IPS-15b (cell line): Measurements from ENCODE around the gene EXOC3L4.
"Not testable (repeated sequence)": the region's sequence is repeated elsewhere in the genome, so short reads cannot be mapped to it uniquely, and the experiment has no call there.

Experiments used
- H3K27me3 ChIP-seq: one replicate; pipeline ENCODE4 v1.6.1; 2013; ENCODE audit warnings: low read length; ENCODE audit not compliant: control insufficient read depth, insufficient read depth
- H3K36me3 ChIP-seq: one replicate; pipeline ENCODE4 v1.6.1; 2013; ENCODE audit warnings: low read length; ENCODE audit not compliant: control insufficient read depth, insufficient read depth
- H3K4me1 ChIP-seq: one replicate; pipeline ENCODE4 v1.6.1; 2013; ENCODE audit warnings: mild to moderate bottlenecking, low read length; ENCODE audit not compliant: control insufficient read depth, insufficient read depth
- H3K4me3 ChIP-seq: one replicate; pipeline ENCODE4 v1.5.1; 2013; ENCODE audit warnings: low read depth, low read length
- H3K9ac ChIP-seq: one replicate; pipeline ENCODE4 v1.6.1; 2013; ENCODE audit warnings: low read depth, mild to moderate bottlenecking, low read length
- H3K9me3 ChIP-seq: one replicate; pipeline ENCODE4 v1.6.1; 2013; ENCODE audit warnings: mild to moderate bottlenecking, low read length; ENCODE audit not compliant: control insufficient read depth, insufficient read depth

Gene EXOC3L4

DNA sequence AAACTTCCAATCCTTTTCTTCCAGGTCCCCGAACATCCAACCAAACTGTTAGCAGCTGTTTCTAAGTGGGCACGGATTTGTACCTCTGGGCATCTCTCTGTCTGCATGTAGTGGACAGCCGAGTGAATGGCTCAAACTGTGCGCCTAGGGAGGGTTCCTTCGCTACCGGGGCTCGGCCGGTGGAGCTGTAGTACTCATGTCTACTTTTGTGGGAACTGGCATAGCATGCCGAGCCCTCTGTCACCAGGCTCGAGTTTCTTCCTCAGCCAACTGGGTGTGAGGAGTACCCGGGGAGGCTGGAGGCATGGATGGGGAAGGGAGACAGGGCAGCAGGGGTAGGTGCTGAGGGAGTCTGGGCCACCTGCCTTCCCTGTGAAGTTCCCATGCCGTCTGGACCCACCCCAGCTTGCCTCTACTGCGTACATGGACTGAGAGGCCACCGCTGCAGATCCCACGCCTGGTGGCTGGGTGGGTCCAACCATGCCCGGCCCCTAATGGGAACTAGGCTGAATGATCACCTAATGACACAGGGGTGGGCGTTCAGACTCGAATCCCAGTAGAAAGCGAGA, 51.7 kb downstream of the EXOC3L4 start:
- no peaks in the 10 kb centered on the region for H3K4me1 ChIP-seq
- H3K36me3 ChIP-seq = no peaks in the 10 kb centered on the region
- no peak overlapping the region for H3K4me3 ChIP-seq
- no peaks in the 10 kb centered on the region for H3K27me3 ChIP-seq
- H3K9me3 ChIP-seq = no peaks in the 10 kb centered on the region
- H3K9ac ChIP-seq = no peak overlapping the region

GRCh38 chr14:103149351-103150237, 55.1 kb downstream of the EXOC3L4 start:
- no peaks in the 10 kb centered on the region for H3K27me3 ChIP-seq
- no peak overlapping the region for H3K9ac ChIP-seq
- no peaks in the 10 kb centered on the region for H3K36me3 ChIP-seq
- H3K4me1 ChIP-seq = no peaks in the 10 kb centered on the region
- H3K4me3 ChIP-seq = no peak overlapping the region
- no peaks in the 10 kb centered on the region for H3K9me3 ChIP-seq

DNA sequence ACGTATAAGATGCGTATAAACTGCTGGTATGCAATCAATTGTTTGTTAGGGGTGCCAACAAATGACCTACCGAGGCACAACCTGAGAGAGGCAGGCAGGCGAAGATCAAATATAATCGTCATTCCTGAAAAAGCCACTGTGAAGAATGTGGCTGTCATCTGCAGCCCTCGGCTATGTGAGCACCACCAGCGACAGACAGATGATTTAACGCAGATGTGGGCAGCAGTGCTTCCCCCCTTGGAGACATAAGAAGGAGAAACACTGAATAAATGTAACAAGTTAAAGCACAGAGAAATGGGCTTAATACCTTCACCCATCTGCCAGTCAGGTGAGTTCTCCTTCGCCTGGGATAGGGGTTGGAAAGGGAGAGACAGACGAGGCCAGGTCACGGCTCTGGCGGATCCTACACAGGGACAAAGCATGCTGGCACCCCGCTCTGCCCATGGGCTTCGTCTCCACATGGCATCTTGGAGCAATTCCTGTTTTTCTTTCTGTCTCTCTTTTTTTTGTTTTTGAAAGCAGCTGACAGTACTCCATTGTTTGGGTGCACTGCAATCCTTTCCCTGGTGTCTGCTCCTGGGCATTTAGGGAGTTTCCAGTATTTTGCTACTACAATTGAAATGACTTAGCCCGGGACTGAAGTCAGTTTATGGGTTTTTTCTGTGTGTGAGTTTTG, 56.9 kb downstream of the EXOC3L4 start:
- Histone ChIP-seq H3K27me3 (no peaks in the 10 kb centered on the region), H3K4me3 (no peak overlapping the region), H3K4me1 (no peaks in the 10 kb centered on the region), H3K36me3 (no peaks in the 10 kb centered on the region), H3K9ac (no peak overlapping the region), H3K9me3 (no peaks in the 10 kb centered on the region)

GRCh38 chr14:103155010-103155409, 60.5 kb downstream of the EXOC3L4 start:
- Histone ChIP-seq H3K4me3 (no peak overlapping the region), H3K4me1 (no peaks in the 10 kb centered on the region), H3K27me3 (peaks cover 2% of the 10 kb centered on the region), H3K9ac (no peak overlapping the region), H3K36me3 (no peaks in the 10 kb centered on the region), H3K9me3 (no peaks in the 10 kb centered on the region)

- H3K9me3 ChIP-seq, H3K27me3 ChIP-seq, H3K9ac ChIP-seq, H3K36me3 ChIP-seq, H3K4me1 ChIP-seq, H3K4me3 ChIP-seq: not testable (repeated sequence)
Measured at GRCh38 chr14:103155416-103155815, 60.9 kb downstream of the EXOC3L4 start.

DNA sequence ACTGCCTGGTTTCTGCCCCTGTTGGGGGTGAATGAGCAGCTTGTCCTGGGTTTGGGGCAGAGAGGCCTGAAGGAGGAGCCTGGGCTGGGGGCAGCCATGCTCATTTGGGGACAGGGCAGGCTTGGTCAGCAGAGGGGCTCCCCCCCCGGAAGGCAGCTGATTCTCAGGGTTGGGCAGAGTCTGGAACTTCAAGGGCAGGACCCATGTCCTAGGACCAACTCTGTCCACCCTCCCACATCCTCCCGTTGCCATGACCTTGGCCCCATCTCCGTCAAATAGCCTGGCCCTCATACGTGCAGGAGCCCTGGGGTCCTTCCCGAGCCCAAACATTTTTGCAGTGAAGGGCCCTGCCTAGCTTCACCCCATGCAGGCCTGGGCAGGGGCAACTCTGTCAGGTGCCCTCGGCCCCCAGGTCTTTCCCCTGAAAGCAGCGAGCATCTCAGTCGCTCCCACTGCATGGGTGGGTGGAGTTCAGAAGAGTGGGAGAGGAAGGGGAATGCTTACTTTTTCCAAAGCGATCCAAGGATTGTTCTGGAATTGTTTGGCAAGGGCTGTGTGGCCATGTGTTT, 61.4 kb downstream of the EXOC3L4 start:
- Histone ChIP-seq H3K27me3 (peaks cover 2% of the 10 kb centered on the region), H3K4me3 (no peak overlapping the region), H3K9ac (no peak overlapping the region), H3K4me1 (no peaks in the 10 kb centered on the region), H3K9me3 (no peaks in the 10 kb centered on the region), H3K36me3 (no peaks in the 10 kb centered on the region)

- H3K4me1 ChIP-seq = no peaks in the 10 kb centered on the region
- H3K4me3 ChIP-seq = no peak overlapping the region
- no peaks in the 10 kb centered on the region for H3K36me3 ChIP-seq
- H3K9me3 ChIP-seq = no peaks in the 10 kb centered on the region
- peaks cover 2% of the 10 kb centered on the region for H3K27me3 ChIP-seq
- no peak overlapping the region for H3K9ac ChIP-seq
Measured at GRCh38 chr14:103156651-103157378, 62.3 kb downstream of the EXOC3L4 start.

DNA sequence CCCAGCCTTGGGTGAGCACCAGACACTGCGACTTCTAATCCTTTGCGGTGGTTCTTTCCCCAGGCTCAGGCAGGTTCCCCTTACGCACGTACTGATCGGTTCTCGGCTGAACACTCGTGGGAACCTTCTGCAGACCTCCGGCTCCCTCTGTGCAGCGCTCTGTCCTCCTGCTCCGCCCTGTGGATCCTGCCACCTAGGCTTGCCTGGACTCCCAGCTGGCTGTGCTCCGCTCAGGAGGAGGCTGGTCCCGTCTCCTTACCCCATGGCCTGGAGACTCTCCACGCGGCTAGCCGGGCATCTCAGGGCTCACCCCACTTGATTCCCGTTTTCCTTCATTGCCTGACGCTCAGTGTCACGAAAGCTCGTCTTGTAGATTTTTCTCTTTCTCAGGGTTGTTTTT, 63.4 kb downstream of the EXOC3L4 start:
- no peak overlapping the region for H3K4me3 ChIP-seq
- H3K36me3 ChIP-seq = no peaks in the 10 kb centered on the region
- peaks cover 2% of the 10 kb centered on the region for H3K27me3 ChIP-seq
- H3K9ac ChIP-seq = no peak overlapping the region
- no peaks in the 10 kb centered on the region for H3K4me1 ChIP-seq
- H3K9me3 ChIP-seq = no peaks in the 10 kb centered on the region

- H3K9me3 ChIP-seq = no peaks in the 10 kb centered on the region
- H3K9ac ChIP-seq = no peak overlapping the region
- no peaks in the 10 kb centered on the region for H3K4me1 ChIP-seq
- no peaks in the 10 kb centered on the region for H3K36me3 ChIP-seq
- H3K27me3 ChIP-seq = peaks cover 2% of the 10 kb centered on the region
- H3K4me3 ChIP-seq = no peak overlapping the region
Measured at GRCh38 chr14:103158688-103159087, 64.2 kb downstream of the EXOC3L4 start.
